HepG2 (cell line): ENCODE measurements around the gene MIEF1. TPM values are rescaled to one million over a fixed set of nuclear protein-coding genes. Genes with fewer than 3 reads are reported as not detected.

Experiments used
- CBX2 ChIP-seq, 2 experiments: fragments of 200-600 bp in 1 of 2; sonication (generic); formaldehyde crosslinking in 1 of 2; IDR thresholded peaks; 2 replicates each; pipeline versions ENCODE4 v1.7.0 to v1.8.1; 2018 to 2022; ENCODE audit warnings: low read depth in 2 of 2, low read length in 1 of 2, mild to moderate bottlenecking in 1 of 2, missing genetic modification reagents in 1 of 2
- FOXA3 ChIP-seq: IDR thresholded peaks from 2 replicates; pipeline ENCODE4 v1.6.1; 2016; ENCODE audit warnings: missing genetic modification reagents, missing compliant biosample characterization
- GABPB1 ChIP-seq: IDR thresholded peaks from 2 replicates; pipeline ENCODE4 v1.6.1; 2016; ENCODE audit warnings: mild to moderate bottlenecking, missing genetic modification reagents, moderate library complexity, missing compliant biosample characterization
- GLI4 ChIP-seq: sonication (generic); formaldehyde crosslinking; IDR thresholded peaks from 2 replicates; pipeline ENCODE4 v1.5.1; 2020; ENCODE audit warnings: missing genetic modification reagents, mild to moderate bottlenecking, moderate library complexity, borderline replicate concordance
- HMG20A ChIP-seq: IDR thresholded peaks from 2 replicates; pipeline ENCODE4 v1.6.1; 2016; ENCODE audit warnings: borderline replicate concordance
- HNRNPL ChIP-seq: fragments of 200-400 bp; formaldehyde crosslinking; IDR thresholded peaks from 2 replicates; pipeline ENCODE4 v1.6.1; 2017; ENCODE audit warnings: mild to moderate bottlenecking, low read depth, low read length
- NR2C2 ChIP-seq: sonication (generic); formaldehyde crosslinking; IDR thresholded peaks from 2 replicates; pipeline ENCODE4 v1.4.0; 2020; ENCODE audit warnings: missing genetic modification reagents, mild to moderate bottlenecking, moderate library complexity, borderline replicate concordance
- NRL ChIP-seq: sonication (generic); formaldehyde crosslinking; IDR thresholded peaks from 2 replicates; pipeline ENCODE4 v1.5.0; 2020; ENCODE audit warnings: missing genetic modification reagents, mild to moderate bottlenecking, moderate library complexity, borderline replicate concordance
- RXRA ChIP-seq: sonication (generic); formaldehyde crosslinking; IDR thresholded peaks from 2 replicates; pipeline ENCODE4 v1.5.1; 2020; ENCODE audit warnings: missing genetic modification reagents
- TP53 ChIP-seq: sonication (generic); formaldehyde crosslinking; conservative IDR thresholded peaks from 2 replicates; pipeline ENCODE4 v1.4.0; 2020; ENCODE audit warnings: missing genetic modification reagents
- ZNF225 ChIP-seq: sonication (generic); formaldehyde crosslinking; IDR thresholded peaks from 2 replicates; pipeline ENCODE4 v1.4.0; 2020; ENCODE audit warnings: mild to moderate bottlenecking, missing genetic modification reagents
- ZNF570 ChIP-seq: sonication (generic); formaldehyde crosslinking; IDR thresholded peaks from 2 replicates; pipeline ENCODE4 v1.4.0; 2020; ENCODE audit warnings: mild to moderate bottlenecking, missing genetic modification reagents, borderline replicate concordance
- ZNF616 ChIP-seq: sonication (generic); formaldehyde crosslinking; IDR thresholded peaks from 2 replicates; pipeline ENCODE4 v1.5.0; 2020; ENCODE audit warnings: low read depth, mild to moderate bottlenecking, missing genetic modification reagents
- ZNF747 ChIP-seq: sonication (generic); formaldehyde crosslinking; IDR thresholded peaks from 2 replicates; pipeline ENCODE4 v1.8.1; 2023; ENCODE audit warnings: missing genetic modification reagents, mild to moderate bottlenecking, borderline replicate concordance
- ZNF788 ChIP-seq: sonication (generic); formaldehyde crosslinking; IDR thresholded peaks from 2 replicates; pipeline ENCODE4 v1.5.0; 2020; ENCODE audit warnings: mild to moderate bottlenecking, missing genetic modification reagents, borderline replicate concordance
- polyA plus RNA-seq, 8 experiments: library from polyadenylated mRNA; depleted of rRNA in 3 of 8; stranded (reverse) in 7 of 8; unstranded in 1 of 8; fragments of >200 nt; fragmentation: Illumina TruSeq in 4 of 8; extraction: Trizol in 4 of 8; gene quantifications; 2 replicates each; pipeline versions ENCODE4 v1.2.1 to v1.2.3, GENCODE V29; 2011 to 2016; ENCODE audit warnings: low read depth in 4 of 8, missing spikeins in 1 of 8, mixed read lengths in 1 of 8; ENCODE audit not compliant: insufficient read depth in 1 of 8
- total RNA-seq, 5 experiments: library from RNA; depleted of rRNA; stranded (reverse); fragments of >200 nt; fragmentation: Illumina TruSeq; extraction: Trizol; gene quantifications; 2 replicates each; pipeline ENCODE4 v1.2.3, GENCODE V29; 2016; ENCODE audit warnings: low read depth in 1 of 5
- TF ChIP-seq, protein P1 (sequence below): sonication (generic); formaldehyde crosslinking; IDR thresholded peaks from 2 replicates; pipeline ENCODE4 v1.4.0; 2020; ENCODE audit warnings: missing genetic modification reagents, mild to moderate bottlenecking, borderline replicate concordance
- TF ChIP-seq, protein P2 (sequence below): IDR thresholded peaks from 2 replicates; pipeline ENCODE4 v1.6.1; 2012; ENCODE audit warnings: inconsistent platforms
- TF ChIP-seq, protein P3 (sequence below), 2 experiments: fragments of 450-650 bp in 1 of 2; sonication (generic) in 1 of 2; formaldehyde crosslinking; IDR thresholded peaks; 2 replicates each; pipeline versions ENCODE4 v1.5.0 to v1.8.0; 2020 to 2022; ENCODE audit warnings: mild to moderate bottlenecking in 1 of 2, missing genetic modification reagents in 1 of 2
- TF ChIP-seq, protein P4 (sequence below): sonication (generic); formaldehyde crosslinking; IDR thresholded peaks from 2 replicates; pipeline ENCODE4 v1.4.0; 2020; ENCODE audit warnings: missing genetic modification reagents
- TF ChIP-seq, protein P5 (sequence below): sonication (generic); formaldehyde crosslinking; IDR thresholded peaks from 2 replicates; pipeline ENCODE4 v1.8.0; 2022; ENCODE audit warnings: mild to moderate bottlenecking, missing genetic modification reagents, borderline replicate concordance

The MIEF1 gene
- total and polyA plus RNA-seq, 2 of the 13 experiments (the other 11 are each of a cell fraction or from before 2014, with no cell fraction given), result 21.7 to 34.8 TPM

DNA sequence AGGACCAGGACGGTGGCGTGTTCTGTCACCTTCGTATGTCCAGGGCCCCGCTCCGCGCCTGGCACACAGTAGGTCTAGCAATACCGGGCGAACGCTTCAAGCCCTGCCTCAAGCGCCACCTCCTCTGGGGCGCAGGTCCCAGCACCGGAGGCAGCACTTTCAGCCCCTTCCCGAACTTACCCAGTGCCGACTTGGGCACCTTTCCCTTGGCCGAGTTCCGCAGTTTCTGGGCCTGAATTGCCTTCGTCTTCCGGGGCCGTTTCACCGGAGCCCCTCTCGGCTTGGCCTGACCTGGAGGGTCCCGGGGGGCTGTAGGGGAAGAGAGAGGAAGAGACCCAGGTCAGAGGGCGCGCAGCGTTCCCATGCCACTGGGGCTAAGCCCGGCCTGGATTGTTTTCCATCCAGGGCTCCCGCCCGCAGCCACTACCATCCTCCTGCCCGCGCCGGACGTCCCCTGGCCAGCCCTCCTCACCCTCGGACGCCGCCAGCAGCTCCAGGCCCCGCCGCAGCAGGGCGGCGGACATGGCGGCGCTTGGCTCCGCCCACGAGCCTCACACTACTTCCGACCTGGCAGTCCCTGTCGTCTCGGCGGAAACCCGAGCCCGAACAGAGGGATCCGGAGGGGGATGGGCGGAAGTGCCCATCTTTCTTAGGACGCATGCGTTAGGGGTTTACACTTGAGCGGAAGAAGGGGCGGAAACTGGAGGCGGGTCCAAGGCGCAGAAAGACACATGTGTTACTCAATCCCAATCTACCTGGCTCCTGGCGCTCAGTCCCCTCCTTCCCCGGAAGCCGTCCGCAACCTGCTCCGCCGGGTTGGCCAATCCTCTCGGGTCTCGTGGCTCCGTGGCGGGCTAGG, 30.4 kb downstream of the MIEF1 start, which contains the start of gene RPS19BP1 (continued):
- TF ChIP-seq, protein P1, sequence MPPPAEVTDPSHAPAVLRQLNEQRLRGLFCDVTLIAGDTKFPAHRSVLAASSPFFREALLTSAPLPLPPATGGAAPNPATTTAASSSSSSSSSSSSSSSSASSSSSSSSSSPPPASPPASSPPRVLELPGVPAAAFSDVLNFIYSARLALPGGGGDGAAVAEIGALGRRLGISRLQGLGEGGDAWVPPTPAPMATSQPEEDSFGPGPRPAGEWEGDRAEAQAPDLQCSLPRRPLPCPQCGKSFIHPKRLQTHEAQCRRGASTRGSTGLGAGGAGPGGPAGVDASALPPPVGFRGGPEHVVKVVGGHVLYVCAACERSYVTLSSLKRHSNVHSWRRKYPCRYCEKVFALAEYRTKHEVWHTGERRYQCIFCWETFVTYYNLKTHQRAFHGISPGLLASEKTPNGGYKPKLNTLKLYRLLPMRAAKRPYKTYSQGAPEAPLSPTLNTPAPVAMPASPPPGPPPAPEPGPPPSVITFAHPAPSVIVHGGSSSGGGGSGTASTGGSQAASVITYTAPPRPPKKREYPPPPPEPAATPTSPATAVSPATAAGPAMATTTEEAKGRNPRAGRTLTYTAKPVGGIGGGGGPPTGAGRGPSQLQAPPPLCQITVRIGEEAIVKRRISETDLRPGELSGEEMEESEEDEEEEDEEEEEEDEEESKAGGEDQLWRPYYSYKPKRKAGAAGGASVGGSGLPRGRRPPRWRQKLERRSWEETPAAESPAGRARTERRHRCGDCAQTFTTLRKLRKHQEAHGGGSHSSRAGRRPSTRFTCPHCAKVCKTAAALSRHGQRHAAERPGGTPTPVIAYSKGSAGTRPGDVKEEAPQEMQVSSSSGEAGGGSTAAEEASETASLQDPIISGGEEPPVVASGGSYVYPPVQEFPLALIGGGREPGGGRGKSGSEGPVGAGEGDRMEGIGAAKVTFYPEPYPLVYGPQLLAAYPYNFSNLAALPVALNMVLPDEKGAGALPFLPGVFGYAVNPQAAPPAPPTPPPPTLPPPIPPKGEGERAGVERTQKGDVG (CRISPR knock-in tag), result no peak
- TF ChIP-seq, protein P2, sequence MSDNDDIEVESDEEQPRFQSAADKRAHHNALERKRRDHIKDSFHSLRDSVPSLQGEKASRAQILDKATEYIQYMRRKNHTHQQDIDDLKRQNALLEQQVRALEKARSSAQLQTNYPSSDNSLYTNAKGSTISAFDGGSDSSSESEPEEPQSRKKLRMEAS, result peak; percentile 88
- TF ChIP-seq ZNF747 (CRISPR knock-in tag) (no peak; the same call in 1 of the 2 replicates), TP53 (CRISPR knock-in tag) (peak; percentile 60; the same call in 1 of the 2 replicates), ZNF616 (CRISPR knock-in tag) (no peak), FOXA3 (CRISPR knock-in tag) (peak; percentile 24; the same call in 1 of the 2 replicates), GABPB1 (CRISPR knock-in tag) (peak; percentile 96), ZNF570 (CRISPR knock-in tag) (no peak), NR2C2 (peak; percentile 85), ZNF225 (no peak), NRL (CRISPR knock-in tag) (peak; percentile 21; the same call in 1 of the 2 replicates), HMG20A (no peak), GLI4 (CRISPR knock-in tag) (no peak), ZNF788 (CRISPR knock-in tag) (peak; percentile 67; the same call in 1 of the 2 replicates), HNRNPL (0 out of 2 replicates have a peak, but pooled peaks have one; percentile 30), CBX2 (IDR thresholded peaks at IDR 0.05; ENCODE audit: low read depth, low read length) (no peak), CBX2 (CRISPR knock-in tag; IDR thresholded peaks at IDR 0.05; ENCODE audit: low read depth) (no peak), RXRA (no peak; the same call in none of the 2 replicates)
- TF ChIP-seq, protein P3, sequence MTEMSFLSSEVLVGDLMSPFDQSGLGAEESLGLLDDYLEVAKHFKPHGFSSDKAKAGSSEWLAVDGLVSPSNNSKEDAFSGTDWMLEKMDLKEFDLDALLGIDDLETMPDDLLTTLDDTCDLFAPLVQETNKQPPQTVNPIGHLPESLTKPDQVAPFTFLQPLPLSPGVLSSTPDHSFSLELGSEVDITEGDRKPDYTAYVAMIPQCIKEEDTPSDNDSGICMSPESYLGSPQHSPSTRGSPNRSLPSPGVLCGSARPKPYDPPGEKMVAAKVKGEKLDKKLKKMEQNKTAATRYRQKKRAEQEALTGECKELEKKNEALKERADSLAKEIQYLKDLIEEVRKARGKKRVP (CRISPR knock-in tag; IDR thresholded peaks at IDR 0.05), result no peak
- TF ChIP-seq, protein P4, sequence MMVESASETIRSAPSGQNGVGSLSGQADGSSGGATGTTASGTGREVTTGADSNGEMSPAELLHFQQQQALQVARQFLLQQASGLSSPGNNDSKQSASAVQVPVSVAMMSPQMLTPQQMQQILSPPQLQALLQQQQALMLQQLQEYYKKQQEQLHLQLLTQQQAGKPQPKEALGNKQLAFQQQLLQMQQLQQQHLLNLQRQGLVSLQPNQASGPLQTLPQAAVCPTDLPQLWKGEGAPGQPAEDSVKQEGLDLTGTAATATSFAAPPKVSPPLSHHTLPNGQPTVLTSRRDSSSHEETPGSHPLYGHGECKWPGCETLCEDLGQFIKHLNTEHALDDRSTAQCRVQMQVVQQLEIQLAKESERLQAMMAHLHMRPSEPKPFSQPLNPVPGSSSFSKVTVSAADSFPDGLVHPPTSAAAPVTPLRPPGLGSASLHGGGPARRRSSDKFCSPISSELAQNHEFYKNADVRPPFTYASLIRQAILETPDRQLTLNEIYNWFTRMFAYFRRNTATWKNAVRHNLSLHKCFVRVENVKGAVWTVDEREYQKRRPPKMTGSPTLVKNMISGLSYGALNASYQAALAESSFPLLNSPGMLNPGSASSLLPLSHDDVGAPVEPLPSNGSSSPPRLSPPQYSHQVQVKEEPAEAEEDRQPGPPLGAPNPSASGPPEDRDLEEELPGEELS (CRISPR knock-in tag), result no peak
- TF ChIP-seq, protein P5, sequence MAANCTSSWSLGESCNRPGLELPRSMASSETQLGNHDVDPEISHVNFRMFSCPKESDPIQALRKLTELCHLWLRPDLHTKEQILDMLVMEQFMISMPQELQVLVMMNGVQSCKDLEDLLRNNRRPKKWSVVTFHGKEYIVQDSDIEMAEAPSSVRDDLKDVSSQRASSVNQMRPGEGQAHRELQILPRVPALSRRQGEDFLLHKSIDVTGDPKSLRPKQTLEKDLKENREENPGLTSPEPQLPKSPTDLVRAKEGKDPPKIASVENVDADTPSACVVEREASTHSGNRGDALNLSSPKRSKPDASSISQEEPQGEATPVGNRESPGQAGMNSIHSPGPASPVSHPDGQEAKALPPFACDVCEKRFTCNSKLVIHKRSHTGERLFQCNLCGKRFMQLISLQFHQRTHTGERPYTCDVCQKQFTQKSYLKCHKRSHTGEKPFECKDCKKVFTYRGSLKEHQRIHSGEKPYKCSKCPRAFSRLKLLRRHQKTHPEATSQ (CRISPR knock-in tag), result no peak
